ENCODE results near the gene ACVR1.

GRCh38 chr2:157868993-157869392, 7.1 kb downstream of the ACVR1 start:
- no peak for TF ChIP-seq CTCF (conservative IDR thresholded peaks at IDR 0.05; ENCODE audit: low read depth in 2 of 2)
- no peak for TF ChIP-seq REST (IDR thresholded peaks at IDR 0.05; ENCODE audit: unreplicated experiment)
- no peak for TF ChIP-seq CREB1 (CRISPR knock-in tag; IDR thresholded peaks at IDR 0.05; ENCODE audit: low read depth)

Data from GM23338 (cell line).